ENCODE measurements around the gene PRLHR.

DNA sequence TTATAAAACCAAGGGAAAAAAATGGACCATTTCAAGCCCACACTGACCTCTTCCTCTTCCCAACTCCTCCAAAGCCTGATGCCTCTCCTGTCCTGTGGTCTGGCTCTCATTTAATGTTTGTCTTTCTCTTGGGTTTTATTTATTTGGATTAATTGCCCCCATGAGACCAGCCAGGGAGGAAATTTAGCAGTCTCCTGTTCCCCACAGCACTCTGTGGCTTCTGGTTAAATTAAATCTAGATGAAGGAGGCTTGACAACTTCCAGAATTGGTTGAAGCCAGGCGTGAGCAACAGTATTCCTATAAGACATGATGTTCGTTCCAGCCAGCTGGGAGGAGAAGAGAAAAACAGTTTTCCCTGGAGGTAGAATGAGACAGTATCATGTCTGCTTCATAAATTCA lies 15.1 kb upstream of the PRLHR start:
- no peak for TF ChIP-seq CTCF (IDR thresholded peaks at IDR 0.05; ENCODE audit: low read depth, low read length, poor library complexity, severe bottlenecking)
- TF ChIP-seq EZH2phosphoT487 (IDR thresholded peaks at IDR 0.05; ENCODE audit: borderline replicate concordance, low read length) = no peak

Measured in DOHH2 (cell line).